D721Med (cell line): Measurements from ENCODE around the gene FAM50A.

Source experiments
- DNase-seq: peaks from one replicate; pipeline ENCODE4 v3.0.0; 2011; ENCODE audit warnings: low spot score; ENCODE audit not compliant: insufficient read length
- FAIRE-seq: peaks from 2 replicates; lab custom pipeline; 2011; peaks lifted over from hg19 to GRCh38; lab: Jason Lieb, UNC
- TF ChIP-seq, protein P1 (sequence below): IDR thresholded peaks from 2 replicates; pipeline ENCODE4 v1.5.1; 2012; ENCODE audit warnings: mild to moderate bottlenecking, control low read depth; ENCODE audit not compliant: insufficient read depth; ENCODE audit errors: missing control alignments

FAM50A gene

DNA sequence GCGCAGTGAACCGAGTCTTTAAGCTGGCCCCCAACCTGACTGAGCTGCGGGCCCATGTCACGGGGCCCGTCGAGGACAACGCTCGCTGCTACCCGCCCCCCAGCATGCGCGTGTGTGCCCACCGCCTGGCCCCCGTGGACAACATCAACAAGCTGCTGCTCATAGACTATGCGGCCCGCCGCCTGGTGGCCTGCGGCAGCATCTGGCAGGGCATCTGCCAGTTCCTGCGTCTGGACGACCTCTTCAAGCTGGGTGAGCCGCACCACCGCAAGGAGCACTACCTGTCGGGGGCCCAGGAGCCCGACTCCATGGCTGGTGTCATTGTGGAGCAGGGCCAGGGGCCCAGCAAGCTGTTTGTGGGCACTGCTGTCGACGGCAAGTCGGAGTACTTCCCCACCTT is 16.4 kb downstream of the FAM50A start:
- DNase-seq, result no peak

DNA sequence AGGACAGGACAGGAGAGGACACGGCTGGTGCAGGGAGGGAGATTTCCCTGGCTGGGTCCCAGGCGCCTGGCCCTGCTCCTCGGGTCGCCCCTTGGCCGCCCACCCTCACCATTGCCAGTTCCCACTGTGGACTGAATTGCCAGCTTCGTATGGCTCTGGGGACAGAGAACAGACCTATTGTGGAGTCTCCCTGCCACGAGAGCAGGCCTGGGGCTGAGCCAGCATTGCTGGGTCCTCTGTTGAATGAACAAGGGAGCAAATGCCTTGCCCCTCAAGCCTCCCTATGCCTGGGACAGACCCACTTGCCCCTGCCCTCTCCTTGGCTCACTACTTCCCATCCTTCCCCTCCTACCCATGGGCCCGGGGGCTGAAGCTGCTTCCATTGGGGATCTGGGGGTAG is 18.5 kb downstream of the FAM50A start:
- DNase-seq, result no peak
- FAIRE-seq, result no peak
- TF ChIP-seq, protein P1, sequence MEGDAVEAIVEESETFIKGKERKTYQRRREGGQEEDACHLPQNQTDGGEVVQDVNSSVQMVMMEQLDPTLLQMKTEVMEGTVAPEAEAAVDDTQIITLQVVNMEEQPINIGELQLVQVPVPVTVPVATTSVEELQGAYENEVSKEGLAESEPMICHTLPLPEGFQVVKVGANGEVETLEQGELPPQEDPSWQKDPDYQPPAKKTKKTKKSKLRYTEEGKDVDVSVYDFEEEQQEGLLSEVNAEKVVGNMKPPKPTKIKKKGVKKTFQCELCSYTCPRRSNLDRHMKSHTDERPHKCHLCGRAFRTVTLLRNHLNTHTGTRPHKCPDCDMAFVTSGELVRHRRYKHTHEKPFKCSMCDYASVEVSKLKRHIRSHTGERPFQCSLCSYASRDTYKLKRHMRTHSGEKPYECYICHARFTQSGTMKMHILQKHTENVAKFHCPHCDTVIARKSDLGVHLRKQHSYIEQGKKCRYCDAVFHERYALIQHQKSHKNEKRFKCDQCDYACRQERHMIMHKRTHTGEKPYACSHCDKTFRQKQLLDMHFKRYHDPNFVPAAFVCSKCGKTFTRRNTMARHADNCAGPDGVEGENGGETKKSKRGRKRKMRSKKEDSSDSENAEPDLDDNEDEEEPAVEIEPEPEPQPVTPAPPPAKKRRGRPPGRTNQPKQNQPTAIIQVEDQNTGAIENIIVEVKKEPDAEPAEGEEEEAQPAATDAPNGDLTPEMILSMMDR, result no peak

More for the DNA sequence above, 16.4 kb downstream of the FAM50A start:
- TF ChIP-seq, protein P1, result no peak
- no peak for FAIRE-seq

DNA sequence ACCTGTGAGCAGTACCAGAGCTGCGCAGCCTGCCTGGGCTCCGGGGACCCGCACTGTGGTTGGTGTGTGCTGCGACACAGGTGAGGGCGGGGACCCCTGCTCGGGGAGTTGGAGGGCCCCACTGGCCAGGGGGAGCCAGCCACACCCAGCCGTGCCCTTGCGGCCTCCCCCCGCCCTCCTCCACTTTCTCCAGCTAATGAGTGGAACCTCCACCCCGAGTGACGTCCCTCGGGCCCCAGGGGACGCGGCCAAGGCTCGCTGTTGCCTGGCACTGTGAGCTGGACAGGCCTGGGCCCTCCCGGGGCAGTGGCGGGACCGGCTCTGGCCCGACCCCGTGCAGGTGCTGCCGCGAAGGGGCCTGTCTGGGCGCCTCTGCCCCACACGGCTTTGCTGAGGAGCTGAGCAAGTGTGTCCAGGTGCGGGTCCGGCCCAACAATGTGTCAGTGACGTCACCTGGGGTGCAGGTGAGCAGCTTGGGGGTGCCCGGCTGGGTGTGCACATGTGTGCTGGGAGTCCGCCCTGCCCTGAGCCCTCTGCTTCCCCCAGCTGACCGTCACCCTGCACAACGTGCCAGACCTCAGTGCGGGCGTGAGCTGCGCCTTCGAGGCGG is 19.8 kb downstream of the FAM50A start:
- no peak for FAIRE-seq
- DNase-seq, result no peak
- TF ChIP-seq, protein P1, result no peak

DNA sequence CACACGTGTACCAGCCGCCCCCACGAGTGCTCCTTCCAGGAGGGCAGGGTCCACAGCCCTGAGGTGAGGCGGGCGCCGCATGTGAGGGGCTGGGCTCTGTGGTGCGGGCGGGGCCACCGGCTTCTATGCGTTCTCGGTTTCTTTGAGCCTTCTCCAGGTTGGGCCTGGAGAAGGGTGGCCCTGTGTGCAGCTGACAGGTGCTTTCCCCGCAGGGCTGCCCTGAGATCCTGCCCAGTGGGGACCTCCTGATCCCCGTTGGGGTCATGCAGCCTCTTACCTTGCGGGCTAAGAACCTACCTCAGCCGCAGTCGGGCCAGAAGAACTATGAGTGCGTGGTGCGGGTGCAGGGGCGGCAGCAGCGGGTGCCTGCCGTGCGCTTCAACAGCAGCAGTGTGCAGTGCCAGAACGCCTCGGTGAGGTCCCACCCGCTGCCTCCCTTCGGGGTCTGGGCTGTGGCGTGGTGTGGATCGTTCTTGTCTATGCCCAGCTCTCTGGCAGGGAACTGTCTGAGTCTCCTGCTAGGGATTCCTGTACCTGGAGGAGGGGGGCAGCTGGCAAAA is 20.9 kb downstream of the FAM50A start:
- DNase-seq, result no peak
- TF ChIP-seq, protein P1, result no peak
- FAIRE-seq, result no peak

DNA sequence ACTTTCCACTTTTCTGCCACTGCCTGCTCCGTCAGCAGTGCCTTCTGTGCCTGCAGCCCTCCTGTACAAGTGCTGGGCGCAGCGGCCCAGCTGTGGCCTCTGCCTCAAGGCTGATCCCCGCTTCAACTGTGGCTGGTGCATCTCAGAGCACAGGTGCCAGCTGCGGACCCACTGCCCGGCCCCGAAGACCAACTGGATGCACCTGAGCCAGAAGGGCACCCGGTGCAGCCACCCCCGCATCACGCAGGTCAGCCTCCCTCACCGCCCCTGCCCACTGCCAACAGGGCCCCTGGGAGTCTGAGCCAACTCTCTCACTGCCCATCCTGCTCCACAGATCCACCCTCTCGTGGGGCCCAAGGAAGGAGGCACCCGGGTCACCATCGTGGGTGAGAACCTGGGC is 21.7 kb downstream of the FAM50A start:
- FAIRE-seq (no peak), DNase-seq (no peak)
- TF ChIP-seq, protein P1, result no peak

DNA sequence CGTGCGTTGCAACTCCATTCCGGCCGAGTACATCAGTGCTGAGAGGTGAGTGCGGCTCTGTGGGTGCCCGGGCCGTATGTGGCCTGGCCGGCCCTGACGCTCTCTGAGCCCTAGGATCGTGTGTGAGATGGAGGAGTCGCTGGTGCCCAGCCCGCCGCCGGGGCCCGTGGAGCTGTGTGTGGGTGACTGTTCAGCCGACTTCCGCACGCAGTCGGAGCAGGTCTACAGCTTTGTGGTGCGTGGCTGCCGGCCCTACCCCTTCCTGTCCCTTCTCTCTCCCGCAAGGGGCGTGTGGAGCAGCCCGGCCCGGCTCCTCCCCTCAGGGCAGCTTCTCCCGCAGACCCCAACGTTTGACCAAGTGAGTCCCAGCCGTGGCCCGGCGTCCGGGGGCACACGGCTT is 22.1 kb downstream of the FAM50A start:
- no peak for FAIRE-seq
- TF ChIP-seq, protein P1, result no peak
- DNase-seq, result no peak

DNA sequence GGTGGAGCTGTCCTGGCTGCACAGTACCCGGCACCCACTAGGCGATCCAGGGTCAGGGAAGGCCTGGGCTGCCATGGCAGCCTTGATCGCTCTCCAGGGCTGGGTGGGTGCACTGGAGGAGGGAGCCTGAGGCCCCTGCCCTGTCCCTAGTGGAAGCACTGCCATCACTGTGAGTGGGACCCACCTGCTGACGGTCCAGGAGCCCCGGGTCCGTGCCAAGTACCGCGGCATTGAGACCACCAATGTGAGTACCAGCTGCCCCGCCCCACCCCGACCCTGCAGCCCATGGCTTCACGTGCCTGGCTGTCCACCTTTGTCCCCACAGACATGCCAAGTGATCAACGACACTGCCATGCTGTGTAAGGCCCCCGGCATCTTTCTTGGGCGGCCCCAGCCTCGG is 23.0 kb downstream of the FAM50A start:
- FAIRE-seq (no peak), DNase-seq (no peak)
- TF ChIP-seq, protein P1, result no peak
